ENCODE results near the gene COL18A1. TPM values are rescaled to one million over a fixed set of nuclear protein-coding genes. Genes with fewer than 3 reads are reported as not detected.

Gene COL18A1
- total RNA-seq, 1 experiment from 2014 or later = 0.11 TPM

- no peaks in the 10 kb centered on the region for H4K20me1 ChIP-seq (ENCODE audit: insufficient read depth, low read depth, low read length)
- no peaks in the 10 kb centered on the region for H3K4me1 ChIP-seq (ENCODE audit: low read length)
- no peak overlapping the region for H3K9ac ChIP-seq (ENCODE audit: low read length)
- no peaks in the 10 kb centered on the region for H3K9me3 ChIP-seq (ENCODE audit: low read length)
- H2AFZ ChIP-seq (ENCODE audit: low read length) = no peak overlapping the region
- DNase-seq = no peak
- H3K27me3 ChIP-seq (ENCODE audit: low read length) = no peaks in the 10 kb centered on the region
- no peak overlapping the region for H3K4me2 ChIP-seq (ENCODE audit: low read depth, low read length, poor library complexity, severe bottlenecking)
- no peak overlapping the region for H3K27ac ChIP-seq (ENCODE audit: low read length)
- no peaks in the 10 kb centered on the region for H3K36me3 ChIP-seq (ENCODE audit: insufficient read depth, low read length)
- H3K79me2 ChIP-seq (ENCODE audit: low read length) = no peaks in the 10 kb centered on the region
- H3K9me2 ChIP-seq (replicated peaks; ENCODE audit: insufficient read depth, low read length) = no peaks in the 10 kb centered on the region
- no peak overlapping the region for H3K4me3 ChIP-seq (ENCODE audit: low read length)
Measured at GRCh38 chr21:45468971-45469272, 64.0 kb downstream of the COL18A1 start.

GRCh38 chr21:45469273-45470086, 64.5 kb downstream of the COL18A1 start:
- Histone ChIP-seq H4K20me1 (ENCODE audit: insufficient read depth, low read depth, low read length) (no peaks in the 10 kb centered on the region), H3K4me3 (ENCODE audit: low read length) (no peak overlapping the region), H3K79me2 (ENCODE audit: low read length) (no peaks in the 10 kb centered on the region), H3K27ac (ENCODE audit: low read length) (no peak overlapping the region), H3K36me3 (ENCODE audit: insufficient read depth, low read length) (no peaks in the 10 kb centered on the region), H3K9me2 (replicated peaks; ENCODE audit: insufficient read depth, low read length) (no peaks in the 10 kb centered on the region), H3K9ac (ENCODE audit: low read length) (no peak overlapping the region), H3K9me3 (ENCODE audit: low read length) (no peaks in the 10 kb centered on the region), H2AFZ (ENCODE audit: low read length) (no peak overlapping the region), H3K27me3 (ENCODE audit: low read length) (no peaks in the 10 kb centered on the region), H3K4me1 (ENCODE audit: low read length) (no peaks in the 10 kb centered on the region), H3K4me2 (ENCODE audit: low read depth, low read length, poor library complexity, severe bottlenecking) (no peak overlapping the region)
- no peak for DNase-seq

DNA sequence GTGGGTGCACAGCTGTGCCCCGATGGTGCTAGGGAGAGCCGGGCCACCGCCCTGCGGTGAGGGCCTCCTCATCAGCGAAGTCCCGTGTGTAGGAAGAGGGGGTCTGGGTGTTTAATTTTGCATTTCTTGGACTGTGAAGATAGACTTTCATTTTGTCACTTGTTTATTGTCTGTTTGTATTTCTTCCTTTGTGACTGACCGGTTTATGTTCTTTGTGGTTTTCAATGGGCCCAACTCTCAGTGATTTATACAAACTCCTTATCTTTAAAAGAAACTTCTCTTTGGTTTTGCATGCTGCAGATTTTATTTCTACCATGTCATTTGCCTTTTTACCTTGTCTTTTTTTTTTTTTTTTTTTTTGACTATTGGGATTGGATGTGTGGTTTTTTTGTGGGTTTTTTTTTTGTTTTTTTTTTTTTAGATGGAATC, 65.1 kb downstream of the COL18A1 start:
- Histone ChIP-seq H3K4me1 (ENCODE audit: low read length) (no peaks in the 10 kb centered on the region), H3K27me3 (ENCODE audit: low read length) (no peaks in the 10 kb centered on the region), H3K9me2 (replicated peaks; ENCODE audit: insufficient read depth, low read length) (no peaks in the 10 kb centered on the region), H2AFZ (ENCODE audit: low read length) (no peak overlapping the region), H3K79me2 (ENCODE audit: low read length) (no peaks in the 10 kb centered on the region), H3K9me3 (ENCODE audit: low read length) (no peaks in the 10 kb centered on the region), H3K4me2 (ENCODE audit: low read depth, low read length, poor library complexity, severe bottlenecking) (no peak overlapping the region), H3K9ac (ENCODE audit: low read length) (no peak overlapping the region), H3K36me3 (ENCODE audit: insufficient read depth, low read length) (no peaks in the 10 kb centered on the region), H3K4me3 (ENCODE audit: low read length) (no peak overlapping the region), H3K27ac (ENCODE audit: low read length) (no peak overlapping the region), H4K20me1 (ENCODE audit: insufficient read depth, low read depth, low read length) (no peaks in the 10 kb centered on the region)
- DNase-seq = no peak

DNA sequence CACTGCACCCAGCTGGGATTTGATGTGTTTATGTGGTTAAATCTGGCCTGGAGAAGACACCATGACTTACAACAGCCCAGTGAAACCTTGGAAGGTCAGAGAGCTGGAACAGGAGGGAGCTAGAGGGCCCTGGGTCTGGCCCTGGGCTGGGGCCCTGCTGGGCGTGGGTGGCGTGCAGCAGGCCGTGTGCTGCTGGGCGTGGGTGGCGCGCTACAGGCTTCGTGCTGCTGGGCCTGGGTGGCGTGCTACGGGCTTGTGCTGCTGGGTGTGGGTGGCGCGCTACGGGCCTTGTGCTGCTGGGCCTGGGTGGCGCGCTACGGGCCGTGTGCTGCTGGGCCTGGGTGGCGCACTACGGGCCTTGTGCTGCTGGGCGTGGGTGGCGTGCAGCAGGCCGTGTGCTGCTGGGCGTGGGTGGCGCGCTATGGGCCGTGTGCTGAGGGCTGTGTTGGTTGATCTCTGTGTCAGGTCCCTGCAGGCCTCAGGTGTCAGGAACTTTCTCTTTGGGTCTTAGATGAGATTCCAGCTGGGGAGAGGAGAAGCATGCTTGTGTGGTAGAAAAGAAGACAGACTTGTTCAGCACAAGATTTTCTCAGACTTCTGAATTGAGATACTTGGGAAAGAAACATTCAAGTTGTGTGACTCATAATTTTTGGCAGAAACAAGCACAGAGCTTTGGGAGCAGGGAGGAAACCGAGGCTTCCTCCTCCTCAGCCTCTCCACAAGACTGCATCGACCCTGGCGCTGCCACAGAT, 66.0 kb downstream of the COL18A1 start:
- H3K27ac ChIP-seq (ENCODE audit: low read length) = no peak overlapping the region

GRCh38 chr21:45471525-45472221, 66.7 kb downstream of the COL18A1 start:
- no peaks in the 10 kb centered on the region for H3K36me3 ChIP-seq (ENCODE audit: insufficient read depth, low read length)

More for the DNA sequence above, 66.0 kb downstream of the COL18A1 start:
- peak; percentile 44 for DNase-seq
- no peak overlapping the region for H3K9ac ChIP-seq (ENCODE audit: low read length)
- no peak overlapping the region for H3K4me3 ChIP-seq (ENCODE audit: low read length)
- no peaks in the 10 kb centered on the region for H3K36me3 ChIP-seq (ENCODE audit: insufficient read depth, low read length)
- no peak overlapping the region for H2AFZ ChIP-seq (ENCODE audit: low read length)
- H3K4me1 ChIP-seq (ENCODE audit: low read length) = no peaks in the 10 kb centered on the region
- H3K4me2 ChIP-seq (ENCODE audit: low read depth, low read length, poor library complexity, severe bottlenecking) = no peak overlapping the region
- no peaks in the 10 kb centered on the region for H3K9me3 ChIP-seq (ENCODE audit: low read length)
- H3K79me2 ChIP-seq (ENCODE audit: low read length) = no peaks in the 10 kb centered on the region
- H3K9me2 ChIP-seq (replicated peaks; ENCODE audit: insufficient read depth, low read length) = no peaks in the 10 kb centered on the region
- H3K27me3 ChIP-seq (ENCODE audit: low read length) = no peaks in the 10 kb centered on the region
- H4K20me1 ChIP-seq (ENCODE audit: insufficient read depth, low read depth, low read length) = no peaks in the 10 kb centered on the region

GRCh38 chr21:45472445-45473365, 67.7 kb downstream of the COL18A1 start:
- H2AFZ ChIP-seq (ENCODE audit: low read length) = no peak overlapping the region
- no peaks in the 10 kb centered on the region for H3K4me1 ChIP-seq (ENCODE audit: low read length)
- no peak overlapping the region for H3K4me3 ChIP-seq (ENCODE audit: low read length)
- no peaks in the 10 kb centered on the region for H3K9me2 ChIP-seq (replicated peaks; ENCODE audit: insufficient read depth, low read length)
- H3K9me3 ChIP-seq (ENCODE audit: low read length) = no peaks in the 10 kb centered on the region
- no peak overlapping the region for H3K4me2 ChIP-seq (ENCODE audit: low read depth, low read length, poor library complexity, severe bottlenecking)
- no peak overlapping the region for H3K27ac ChIP-seq (ENCODE audit: low read length)
- no peak for DNase-seq
- no peaks in the 10 kb centered on the region for H3K36me3 ChIP-seq (ENCODE audit: insufficient read depth, low read length)
- H3K9ac ChIP-seq (ENCODE audit: low read length) = no peak overlapping the region
- H3K79me2 ChIP-seq (ENCODE audit: low read length) = no peaks in the 10 kb centered on the region
- no peaks in the 10 kb centered on the region for H4K20me1 ChIP-seq (ENCODE audit: insufficient read depth, low read depth, low read length)
- no peaks in the 10 kb centered on the region for H3K27me3 ChIP-seq (ENCODE audit: low read length)

More at GRCh38 chr21:45471525-45472221, 66.7 kb downstream of the COL18A1 start:
- Histone ChIP-seq H4K20me1 (ENCODE audit: insufficient read depth, low read depth, low read length) (no peaks in the 10 kb centered on the region), H3K79me2 (ENCODE audit: low read length) (no peaks in the 10 kb centered on the region), H3K27ac (ENCODE audit: low read length) (no peak overlapping the region), H3K4me1 (ENCODE audit: low read length) (no peaks in the 10 kb centered on the region), H3K9ac (ENCODE audit: low read length) (no peak overlapping the region), H2AFZ (ENCODE audit: low read length) (no peak overlapping the region), H3K4me2 (ENCODE audit: low read depth, low read length, poor library complexity, severe bottlenecking) (no peak overlapping the region), H3K27me3 (ENCODE audit: low read length) (no peaks in the 10 kb centered on the region), H3K4me3 (ENCODE audit: low read length) (no peak overlapping the region), H3K9me3 (ENCODE audit: low read length) (no peaks in the 10 kb centered on the region), H3K9me2 (replicated peaks; ENCODE audit: insufficient read depth, low read length) (no peaks in the 10 kb centered on the region)
- DNase-seq = no peak

- Histone ChIP-seq H3K36me3 (ENCODE audit: insufficient read depth, low read length) (no peaks in the 10 kb centered on the region), H3K9me3 (ENCODE audit: low read length) (no peaks in the 10 kb centered on the region), H3K4me3 (ENCODE audit: low read length) (no peak overlapping the region), H3K27me3 (ENCODE audit: low read length) (no peaks in the 10 kb centered on the region), H4K20me1 (ENCODE audit: insufficient read depth, low read depth, low read length) (no peaks in the 10 kb centered on the region), H3K27ac (ENCODE audit: low read length) (no peak overlapping the region), H3K4me2 (ENCODE audit: low read depth, low read length, poor library complexity, severe bottlenecking) (no peak overlapping the region), H3K79me2 (ENCODE audit: low read length) (no peaks in the 10 kb centered on the region), H2AFZ (ENCODE audit: low read length) (no peak overlapping the region), H3K9me2 (replicated peaks; ENCODE audit: insufficient read depth, low read length) (no peaks in the 10 kb centered on the region), H3K9ac (ENCODE audit: low read length) (no peak overlapping the region), H3K4me1 (ENCODE audit: low read length) (no peaks in the 10 kb centered on the region)
- DNase-seq = no peak
Measured at GRCh38 chr21:45473496-45474322, 68.7 kb downstream of the COL18A1 start.
